Measurements from ENCODE around the gene ACTL8.

ACTL8 gene

DNA sequence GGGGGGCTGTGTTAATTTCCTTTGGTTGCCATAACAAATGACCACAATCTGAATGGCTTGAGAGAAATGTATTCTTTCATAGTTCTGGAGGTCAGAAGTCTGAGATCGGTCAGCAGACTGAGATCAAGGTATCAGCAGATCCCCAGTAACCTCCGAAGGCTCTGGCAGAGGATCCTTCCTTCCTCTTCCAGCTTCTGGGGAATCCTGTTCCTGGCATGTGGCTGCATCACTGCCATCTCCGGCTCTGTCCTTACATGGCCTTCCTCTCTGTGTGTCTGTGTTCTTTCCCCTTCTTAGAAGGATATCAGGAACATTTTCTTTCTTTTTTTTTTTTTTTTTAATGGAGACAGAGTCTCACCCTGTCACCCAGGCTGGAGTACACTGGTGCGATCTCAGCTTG lies 25.8 kb downstream of the ACTL8 start:
- H3K4me3 ChIP-seq (ENCODE audit: low read depth, low read length): no peak overlapping the region
- in situ Hi-C loops (cut with HindIII; ENCODE audit: low sequenced_read_pairs): no loop called here
- TF ChIP-seq, protein P1, sequence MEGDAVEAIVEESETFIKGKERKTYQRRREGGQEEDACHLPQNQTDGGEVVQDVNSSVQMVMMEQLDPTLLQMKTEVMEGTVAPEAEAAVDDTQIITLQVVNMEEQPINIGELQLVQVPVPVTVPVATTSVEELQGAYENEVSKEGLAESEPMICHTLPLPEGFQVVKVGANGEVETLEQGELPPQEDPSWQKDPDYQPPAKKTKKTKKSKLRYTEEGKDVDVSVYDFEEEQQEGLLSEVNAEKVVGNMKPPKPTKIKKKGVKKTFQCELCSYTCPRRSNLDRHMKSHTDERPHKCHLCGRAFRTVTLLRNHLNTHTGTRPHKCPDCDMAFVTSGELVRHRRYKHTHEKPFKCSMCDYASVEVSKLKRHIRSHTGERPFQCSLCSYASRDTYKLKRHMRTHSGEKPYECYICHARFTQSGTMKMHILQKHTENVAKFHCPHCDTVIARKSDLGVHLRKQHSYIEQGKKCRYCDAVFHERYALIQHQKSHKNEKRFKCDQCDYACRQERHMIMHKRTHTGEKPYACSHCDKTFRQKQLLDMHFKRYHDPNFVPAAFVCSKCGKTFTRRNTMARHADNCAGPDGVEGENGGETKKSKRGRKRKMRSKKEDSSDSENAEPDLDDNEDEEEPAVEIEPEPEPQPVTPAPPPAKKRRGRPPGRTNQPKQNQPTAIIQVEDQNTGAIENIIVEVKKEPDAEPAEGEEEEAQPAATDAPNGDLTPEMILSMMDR (IDR thresholded peaks at IDR 0.05; ENCODE audit: low read depth, low read length, missing control alignments): no peak
- no peak for DNase-seq (ENCODE audit: low read depth)

DNA sequence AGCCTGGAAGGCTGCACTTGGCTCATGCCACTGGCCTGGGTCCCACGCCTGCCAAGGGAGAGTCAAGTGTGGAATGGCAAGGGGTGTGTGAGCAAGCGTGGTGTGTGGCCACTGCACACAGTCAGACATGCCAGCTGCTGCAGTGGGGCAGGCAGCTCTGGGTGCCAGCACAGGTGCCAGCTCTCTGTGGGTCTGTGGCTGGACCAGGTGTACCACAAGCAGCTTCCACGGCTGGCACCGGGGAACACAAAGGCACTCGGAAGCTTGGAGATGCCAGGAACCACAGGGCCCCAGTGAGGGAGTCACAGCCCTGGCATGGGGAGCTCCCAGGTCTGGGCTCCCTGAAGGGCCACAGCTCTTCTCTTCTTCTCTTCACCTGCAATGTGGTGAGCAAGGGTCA lies 34.8 kb downstream of the ACTL8 start:
- TF ChIP-seq, protein P1 (IDR thresholded peaks at IDR 0.05; ENCODE audit: low read depth, low read length, missing control alignments): no peak
- no peak overlapping the region for H3K4me3 ChIP-seq (ENCODE audit: low read depth, low read length)
- DNase-seq (ENCODE audit: low read depth): no peak
- in situ Hi-C loops (cut with HindIII; ENCODE audit: low sequenced_read_pairs): no loop called here

DNA sequence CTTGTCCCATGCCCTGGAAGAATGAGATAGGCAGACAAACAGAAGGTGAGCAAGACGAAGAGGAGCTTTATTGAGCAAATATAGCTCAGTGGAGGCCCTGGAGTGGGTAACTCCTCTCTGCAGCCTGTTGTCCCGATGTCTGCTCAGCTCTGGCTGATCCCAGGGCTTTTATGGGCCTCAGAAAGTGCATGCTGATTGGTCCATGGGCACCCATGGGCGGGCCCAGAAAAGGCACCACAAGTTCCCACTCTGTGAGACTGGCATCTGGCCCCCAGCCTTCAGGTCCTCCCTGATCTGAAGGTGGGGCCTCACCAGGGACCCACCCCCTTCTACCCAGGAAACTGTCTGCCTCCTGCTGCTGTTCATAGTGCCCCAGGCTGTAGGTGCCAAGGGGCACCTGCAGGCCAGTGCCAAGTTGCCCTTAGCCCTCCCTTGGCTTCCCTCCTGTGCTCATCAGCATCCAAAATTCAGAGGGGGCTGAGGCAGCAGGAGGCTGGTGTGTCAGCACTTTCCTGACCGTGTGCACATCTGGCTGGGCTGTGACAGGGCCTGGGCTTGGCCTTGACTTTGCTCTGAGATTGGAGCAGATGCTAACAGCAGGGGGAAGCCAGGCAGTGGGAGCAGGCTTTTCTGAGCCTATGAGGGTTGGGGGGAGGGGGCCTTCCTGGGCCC lies 35.4 kb downstream of the ACTL8 start:
- TF ChIP-seq, protein P1 (IDR thresholded peaks at IDR 0.05; ENCODE audit: low read depth, low read length, missing control alignments): no peak
- DNase-seq (ENCODE audit: low read depth): no peak
- H3K4me3 ChIP-seq (ENCODE audit: low read depth, low read length): no peak overlapping the region
- in situ Hi-C loops (cut with HindIII; ENCODE audit: low sequenced_read_pairs): no loop called here

DNA sequence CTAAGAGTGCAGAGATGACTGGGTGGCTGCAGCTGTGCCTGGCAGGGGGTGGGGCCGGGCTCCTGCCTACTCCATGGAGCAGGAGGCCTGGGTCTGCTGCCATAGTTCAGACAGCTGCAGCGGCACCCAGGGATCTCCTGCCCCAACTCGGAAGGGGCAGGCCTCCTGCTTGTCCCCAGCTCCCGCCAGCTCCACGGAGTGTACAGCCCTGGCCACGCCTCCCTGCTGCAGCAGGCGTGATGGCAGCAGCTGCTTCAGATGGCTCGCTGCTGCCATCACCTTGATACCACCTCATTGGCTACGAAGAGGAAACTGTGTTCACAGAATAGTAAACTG lies 35.9 kb downstream of the ACTL8 start:
- TF ChIP-seq, protein P1 (IDR thresholded peaks at IDR 0.05; ENCODE audit: low read depth, low read length, missing control alignments): no peak
- no peak overlapping the region for H3K4me3 ChIP-seq (ENCODE audit: low read depth, low read length)
- in situ Hi-C loops (cut with HindIII; ENCODE audit: low sequenced_read_pairs): no loop called here
- no peak for DNase-seq (ENCODE audit: low read depth)

DNA sequence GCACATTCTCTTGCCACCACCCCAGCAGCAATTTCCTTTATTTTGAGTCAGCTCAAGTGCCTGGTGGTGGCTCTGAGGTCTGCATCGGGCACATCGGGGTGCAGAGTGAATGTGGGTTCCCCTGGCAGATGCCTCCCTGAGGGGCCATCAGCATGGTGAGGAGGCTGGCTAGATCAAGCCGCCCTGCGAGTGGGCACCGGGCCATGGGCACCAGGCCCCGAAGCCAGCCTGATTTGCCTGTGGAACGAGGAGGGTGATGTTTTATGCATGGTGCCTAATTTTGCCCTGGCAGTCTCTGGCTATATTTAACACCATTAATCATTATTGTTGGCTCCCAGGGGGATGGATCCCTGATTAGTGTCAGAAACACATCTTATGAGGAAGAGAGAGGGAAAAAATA lies 36.3 kb downstream of the ACTL8 start:
- DNase-seq (ENCODE audit: low read depth): no peak
- H3K4me3 ChIP-seq (ENCODE audit: low read depth, low read length): no peak overlapping the region
- in situ Hi-C loops (cut with HindIII; ENCODE audit: low sequenced_read_pairs): no loop called here
- TF ChIP-seq, protein P1 (IDR thresholded peaks at IDR 0.05; ENCODE audit: low read depth, low read length, missing control alignments): no peak

DNA sequence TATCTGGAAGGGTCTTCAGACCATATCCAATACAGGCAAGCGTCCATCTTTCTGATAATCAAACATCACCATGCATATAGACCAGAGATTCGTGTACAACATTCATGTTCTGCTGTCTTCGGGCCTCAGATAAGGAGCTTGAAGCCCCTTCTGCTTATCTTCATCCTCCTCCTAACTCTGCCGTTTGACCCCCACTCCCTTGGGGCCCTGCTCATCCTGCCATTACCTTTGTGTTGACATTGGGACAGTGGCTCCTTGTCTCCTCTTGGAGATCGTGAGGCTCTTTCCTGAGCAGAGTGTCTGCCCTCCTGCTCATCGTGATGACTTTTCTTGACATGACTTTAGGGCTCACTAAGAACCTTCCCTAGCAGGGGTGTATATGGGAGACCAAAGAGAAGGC lies 37.3 kb downstream of the ACTL8 start:
- in situ Hi-C loops (cut with HindIII; ENCODE audit: low sequenced_read_pairs): no loop called here
- no peak overlapping the region for H3K4me3 ChIP-seq (ENCODE audit: low read depth, low read length)
- TF ChIP-seq, protein P1 (IDR thresholded peaks at IDR 0.05; ENCODE audit: low read depth, low read length, missing control alignments): no peak
- DNase-seq (ENCODE audit: low read depth): no peak

Data from astrocyte of the cerebellum (primary cell).